ENCODE results near the gene TTC12. TPM values are rescaled to one million over a fixed set of nuclear protein-coding genes. Genes with fewer than 3 reads are reported as not detected.

TTC12 gene
- total RNA-seq, 1 experiment from 2014 or later: 7.6 TPM

- Mint-ChIP-seq H3K36me3 (no peaks in the 10 kb centered on the region), H3K4me3 (no peak overlapping the region), H3K9me3 (no peaks in the 10 kb centered on the region), H3K27ac (no peak overlapping the region), H3K27me3 (ENCODE audit: low read depth) (no peaks in the 10 kb centered on the region; the same call in 1 of the 2 replicates), H3K4me1 (no peaks in the 10 kb centered on the region)
- CTCF ChIA-PET: interaction anchor here (1.1 to 1.6 kb wide), 2 partner anchors 18 to 831 kb away, joined by 3 to 4 read pairs; no protein-coding TSS in a partner anchor
- DNase-seq (ENCODE audit: low spot score): no peak
- POLR2A ChIA-PET: no interaction called here
- ATAC-seq: no peak
- TF ChIP-seq EMX1 (CRISPR knock-in tag; IDR thresholded peaks at IDR 0.05) (no peak), ATF1 (CRISPR knock-in tag; IDR thresholded peaks at IDR 0.05) (no peak), CBFB (CRISPR knock-in tag; IDR thresholded peaks at IDR 0.05; ENCODE audit: low read depth) (no peak), FOXJ3 (CRISPR knock-in tag; IDR thresholded peaks at IDR 0.05; ENCODE audit: borderline replicate concordance) (no peak), CREM (CRISPR knock-in tag; IDR thresholded peaks at IDR 0.05) (no peak), ERG (CRISPR knock-in tag; IDR thresholded peaks at IDR 0.05) (no peak), AR (CRISPR knock-in tag; IDR thresholded peaks at IDR 0.05) (no peak), ESRRA (CRISPR knock-in tag; IDR thresholded peaks at IDR 0.05; ENCODE audit: borderline replicate concordance) (no peak), ZNF219 (CRISPR knock-in tag; IDR thresholded peaks at IDR 0.05; ENCODE audit: borderline replicate concordance) (no peak), NR3C1 (CRISPR knock-in tag; conservative IDR thresholded peaks at IDR 0.05; ENCODE audit: low read depth) (no peak), TEAD1 (CRISPR knock-in tag; IDR thresholded peaks at IDR 0.05) (no peak), ZNF425 (CRISPR knock-in tag; conservative IDR thresholded peaks at IDR 0.05) (no peak)
- TF ChIP-seq, protein P1, sequence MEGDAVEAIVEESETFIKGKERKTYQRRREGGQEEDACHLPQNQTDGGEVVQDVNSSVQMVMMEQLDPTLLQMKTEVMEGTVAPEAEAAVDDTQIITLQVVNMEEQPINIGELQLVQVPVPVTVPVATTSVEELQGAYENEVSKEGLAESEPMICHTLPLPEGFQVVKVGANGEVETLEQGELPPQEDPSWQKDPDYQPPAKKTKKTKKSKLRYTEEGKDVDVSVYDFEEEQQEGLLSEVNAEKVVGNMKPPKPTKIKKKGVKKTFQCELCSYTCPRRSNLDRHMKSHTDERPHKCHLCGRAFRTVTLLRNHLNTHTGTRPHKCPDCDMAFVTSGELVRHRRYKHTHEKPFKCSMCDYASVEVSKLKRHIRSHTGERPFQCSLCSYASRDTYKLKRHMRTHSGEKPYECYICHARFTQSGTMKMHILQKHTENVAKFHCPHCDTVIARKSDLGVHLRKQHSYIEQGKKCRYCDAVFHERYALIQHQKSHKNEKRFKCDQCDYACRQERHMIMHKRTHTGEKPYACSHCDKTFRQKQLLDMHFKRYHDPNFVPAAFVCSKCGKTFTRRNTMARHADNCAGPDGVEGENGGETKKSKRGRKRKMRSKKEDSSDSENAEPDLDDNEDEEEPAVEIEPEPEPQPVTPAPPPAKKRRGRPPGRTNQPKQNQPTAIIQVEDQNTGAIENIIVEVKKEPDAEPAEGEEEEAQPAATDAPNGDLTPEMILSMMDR (IDR thresholded peaks at IDR 0.05): no peak
- TF ChIP-seq, protein P2, sequence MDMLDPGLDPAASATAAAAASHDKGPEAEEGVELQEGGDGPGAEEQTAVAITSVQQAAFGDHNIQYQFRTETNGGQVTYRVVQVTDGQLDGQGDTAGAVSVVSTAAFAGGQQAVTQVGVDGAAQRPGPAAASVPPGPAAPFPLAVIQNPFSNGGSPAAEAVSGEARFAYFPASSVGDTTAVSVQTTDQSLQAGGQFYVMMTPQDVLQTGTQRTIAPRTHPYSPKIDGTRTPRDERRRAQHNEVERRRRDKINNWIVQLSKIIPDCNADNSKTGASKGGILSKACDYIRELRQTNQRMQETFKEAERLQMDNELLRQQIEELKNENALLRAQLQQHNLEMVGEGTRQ (CRISPR knock-in tag; IDR thresholded peaks at IDR 0.05): no peak
Measured at GRCh38 chr11:113272281-113272680, 42.1 kb upstream of the TTC12 start.

- H3K4me1 Mint-ChIP-seq: no peaks in the 10 kb centered on the region
- no peaks in the 10 kb centered on the region for H3K9me3 Mint-ChIP-seq
- DNase-seq (ENCODE audit: low spot score) (no peak), ATAC-seq (no peak)
- H3K27me3 Mint-ChIP-seq (ENCODE audit: low read depth): no peaks in the 10 kb centered on the region; the same call in 1 of the 2 replicates
- H3K36me3 Mint-ChIP-seq: no peaks in the 10 kb centered on the region
- TF ChIP-seq, protein P3, sequence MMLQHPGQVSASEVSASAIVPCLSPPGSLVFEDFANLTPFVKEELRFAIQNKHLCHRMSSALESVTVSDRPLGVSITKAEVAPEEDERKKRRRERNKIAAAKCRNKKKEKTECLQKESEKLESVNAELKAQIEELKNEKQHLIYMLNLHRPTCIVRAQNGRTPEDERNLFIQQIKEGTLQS (CRISPR knock-in tag; conservative IDR thresholded peaks at IDR 0.05): no peak
- TF ChIP-seq RELA (CRISPR knock-in tag; IDR thresholded peaks at IDR 0.05; ENCODE audit: borderline replicate concordance) (no peak), ZNF121 (CRISPR knock-in tag; IDR thresholded peaks at IDR 0.05) (no peak), RORB (CRISPR knock-in tag; IDR thresholded peaks at IDR 0.05) (no peak), ZNF396 (CRISPR knock-in tag; IDR thresholded peaks at IDR 0.05; ENCODE audit: borderline replicate concordance) (no peak), TEAD1 (CRISPR knock-in tag; IDR thresholded peaks at IDR 0.05) (no peak), GTF2I (CRISPR knock-in tag; conservative IDR thresholded peaks at IDR 0.05) (no peak), MAX (CRISPR knock-in tag; IDR thresholded peaks at IDR 0.05) (no peak)
- TF ChIP-seq, protein P4, sequence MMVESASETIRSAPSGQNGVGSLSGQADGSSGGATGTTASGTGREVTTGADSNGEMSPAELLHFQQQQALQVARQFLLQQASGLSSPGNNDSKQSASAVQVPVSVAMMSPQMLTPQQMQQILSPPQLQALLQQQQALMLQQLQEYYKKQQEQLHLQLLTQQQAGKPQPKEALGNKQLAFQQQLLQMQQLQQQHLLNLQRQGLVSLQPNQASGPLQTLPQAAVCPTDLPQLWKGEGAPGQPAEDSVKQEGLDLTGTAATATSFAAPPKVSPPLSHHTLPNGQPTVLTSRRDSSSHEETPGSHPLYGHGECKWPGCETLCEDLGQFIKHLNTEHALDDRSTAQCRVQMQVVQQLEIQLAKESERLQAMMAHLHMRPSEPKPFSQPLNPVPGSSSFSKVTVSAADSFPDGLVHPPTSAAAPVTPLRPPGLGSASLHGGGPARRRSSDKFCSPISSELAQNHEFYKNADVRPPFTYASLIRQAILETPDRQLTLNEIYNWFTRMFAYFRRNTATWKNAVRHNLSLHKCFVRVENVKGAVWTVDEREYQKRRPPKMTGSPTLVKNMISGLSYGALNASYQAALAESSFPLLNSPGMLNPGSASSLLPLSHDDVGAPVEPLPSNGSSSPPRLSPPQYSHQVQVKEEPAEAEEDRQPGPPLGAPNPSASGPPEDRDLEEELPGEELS (CRISPR knock-in tag; IDR thresholded peaks at IDR 0.05): no peak
- ChIA-PET POLR2A (no interaction called here), CTCF (interaction anchor here (1.1 to 2.0 kb wide), 3 partner anchors 17 to 832 kb away, joined by 3 to 15 read pairs (median 4); no protein-coding TSS in a partner anchor)
- H3K27ac Mint-ChIP-seq: no peak overlapping the region
- H3K4me3 Mint-ChIP-seq: no peak overlapping the region
Measured at GRCh38 chr11:113272927-113273615, 41.3 kb upstream of the TTC12 start.
